ENCODE results near the gene ADAMTS10.
"Not testable (repeated sequence)": the region's sequence is repeated elsewhere in the genome, so short reads cannot be mapped to it uniquely, and the experiment has no call there.

The ADAMTS10 gene

GRCh38 chr19:8553729-8554128, 56.8 kb downstream of the ADAMTS10 start:
- DNase-seq: not testable (repeated sequence)

DNA sequence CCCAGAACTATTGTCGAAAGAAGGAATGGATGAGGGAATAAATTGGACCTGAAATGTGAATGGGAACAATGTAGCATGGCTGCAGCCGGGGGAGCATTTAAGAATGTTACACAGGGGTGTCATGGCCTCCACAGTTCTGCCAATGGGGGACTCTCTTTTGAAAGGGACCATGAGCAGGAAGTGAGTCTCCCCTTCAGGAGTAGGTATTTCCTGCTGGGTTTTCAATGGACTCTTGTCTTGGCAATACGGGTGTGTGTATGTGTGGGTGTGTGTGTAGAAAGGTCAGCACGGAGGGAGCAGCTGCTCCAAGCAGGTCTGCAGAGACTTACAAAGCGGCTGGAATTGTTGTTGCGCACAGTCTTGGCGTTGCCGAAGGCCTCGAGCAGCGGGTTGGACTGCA, 57.7 kb downstream of the ADAMTS10 start:
- DNase-seq: no peak

- DNase-seq: no peak
These were observed 60.4 kb downstream of the ADAMTS10 start for GRCh38 chr19:8550070-8550469.

- DNase-seq: no peak
These were observed 64.8 kb downstream of the ADAMTS10 start for GRCh38 chr19:8545743-8546142.

- DNase-seq: no peak
These were observed 66.3 kb downstream of the ADAMTS10 start for GRCh38 chr19:8544168-8544567.

DNA sequence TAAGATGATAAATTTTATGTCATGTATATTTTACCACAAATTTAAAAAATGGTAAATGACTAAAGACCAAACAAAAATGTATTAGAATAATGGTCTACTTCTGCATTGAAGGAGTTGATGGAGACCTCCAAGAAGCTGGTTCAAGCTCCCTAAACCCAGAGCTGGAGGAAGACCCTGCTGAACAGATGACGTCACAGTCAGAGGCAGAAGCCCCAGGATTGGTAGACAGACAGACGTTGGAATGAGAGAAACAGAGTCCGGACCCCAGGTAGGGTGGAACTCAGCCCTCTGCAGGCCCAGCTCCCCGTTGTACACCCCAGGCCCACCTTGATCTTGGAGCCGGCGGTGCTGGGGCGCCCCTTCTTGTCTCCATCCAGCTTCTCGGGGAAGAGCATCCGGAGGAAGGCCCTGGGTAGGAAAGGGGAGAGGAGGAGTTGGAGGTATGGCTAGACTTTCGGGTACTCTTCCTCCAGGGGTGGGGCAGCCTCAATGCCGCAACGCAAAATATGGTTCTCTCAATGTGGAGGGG, 70.8 kb downstream of the ADAMTS10 start:
- no peak for DNase-seq

DNA sequence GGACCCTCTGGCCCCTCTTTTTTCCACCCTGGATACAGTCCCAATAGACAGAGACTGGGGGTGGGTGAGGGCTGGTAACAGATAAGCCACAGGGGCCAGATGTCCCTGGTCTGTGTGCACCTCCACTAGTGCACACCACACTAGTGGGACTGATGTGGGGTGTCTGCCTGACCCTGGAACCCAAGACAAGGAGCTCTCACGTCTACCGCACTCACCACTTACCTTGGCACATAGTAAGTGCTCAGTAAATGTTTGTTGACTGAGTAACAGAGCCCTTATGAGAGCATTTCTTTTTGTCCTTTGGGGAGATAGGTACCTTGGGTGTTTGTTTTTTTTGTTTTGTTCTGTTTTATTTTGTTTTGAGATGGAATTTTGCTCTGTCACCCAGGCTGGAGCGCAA, 73.4 kb downstream of the ADAMTS10 start:
- DNase-seq: no peak

- no peak for DNase-seq
These were observed 74.2 kb downstream of the ADAMTS10 start for GRCh38 chr19:8536282-8536681.

DNA sequence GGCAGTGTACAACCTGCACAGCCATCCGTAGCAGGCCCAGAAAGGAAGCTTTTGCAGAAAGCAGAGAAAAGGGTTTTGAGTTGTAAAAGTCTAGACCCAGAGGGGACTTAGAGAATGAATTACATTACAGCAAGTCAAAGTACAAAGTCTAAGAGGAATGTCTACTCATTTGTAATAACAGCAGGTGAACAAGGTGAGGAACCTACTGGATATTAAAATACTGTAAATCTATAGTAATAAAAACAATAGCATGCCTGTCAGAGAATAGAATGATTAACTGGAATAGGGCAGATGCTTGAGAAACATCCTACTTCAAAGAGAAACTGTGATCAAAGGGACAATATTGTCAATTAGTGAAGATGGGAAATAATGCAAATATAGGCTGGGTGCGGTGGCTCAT, 78.3 kb downstream of the ADAMTS10 start:
- DNase-seq: no peak

- no peak for DNase-seq
These were observed 79.0 kb downstream of the ADAMTS10 start for GRCh38 chr19:8531470-8531869.
